SK-N-SH (cell line): Measurements from ENCODE around the gene ABCE1. TPM values are rescaled to one million over a fixed set of nuclear protein-coding genes. Genes with fewer than 3 reads are reported as not detected.

Source experiments
- CTCF ChIA-PET: fragments of 300-600, 350-600 bp; formaldehyde crosslinking; extraction: SDS; loops from one replicate; lab custom pipeline; 2021; lab: Yijun Ruan, JAX
- POLR2A ChIA-PET: fragments of 350-600 bp; sonication (Branson Sonifier 250); formaldehyde crosslinking; extraction: SDS; loops from one replicate; lab custom pipeline; 2020; ENCODE audit warnings: antibody characterized with exemption, inconsistent platforms; lab: Yijun Ruan, JAX
- DNase-seq: peaks from one replicate; pipeline ENCODE4 v3.0.0; 2012
- H2AFZ ChIP-seq: fragments of 200-600 bp; sonication (generic); 2 replicates; pipeline ENCODE4 v1.8.1; 2016; ENCODE audit warnings: antibody characterized with exemption, mild to moderate bottlenecking, low read depth
- H3F3A ChIP-seq: fragments of 200-600 bp; sonication (generic); replicated peaks from 2 replicates; pipeline ENCODE3; 2016; ENCODE audit warnings: antibody characterized with exemption, mild to moderate bottlenecking; ENCODE audit not compliant: insufficient read depth
- H3K27ac ChIP-seq, 2 experiments: fragments of 200-500 bp in 1 of 2; fragments of 200-600 bp in 1 of 2; sonication (Bioruptor generic) in 1 of 2; sonication (generic), shearing (Covaris generic) in 1 of 2; 2 replicates each; pipeline versions ENCODE4 v1.5.1 to v1.6.1; 2014 to 2016; ENCODE audit warnings: low read depth in 2 of 2, inconsistent platforms in 1 of 2, low read length in 1 of 2, mild to moderate bottlenecking in 1 of 2, mixed read lengths in 1 of 2
- H3K27me3 ChIP-seq: fragments of 200-600 bp; sonication (generic), shearing (Covaris generic); 2 replicates; pipeline ENCODE4 v1.6.1; 2016; ENCODE audit warnings: mixed run types; ENCODE audit not compliant: insufficient read depth
- H3K36me3 ChIP-seq, 2 experiments: fragments of 200-500 bp in 1 of 2; fragments of 200-600 bp in 1 of 2; sonication (Bioruptor generic) in 1 of 2; sonication (generic) in 1 of 2; replicated peaks in 1 of 2; 2 replicates each; pipeline versions ENCODE3 to v1.5.1; 2014 to 2016; ENCODE audit warnings: low read length in 1 of 2, mild to moderate bottlenecking in 1 of 2; ENCODE audit not compliant: insufficient read depth in 2 of 2, control insufficient read depth in 1 of 2
- H3K4me1 ChIP-seq, 2 experiments: fragments of 200-500 bp in 1 of 2; fragments of 200-600 bp in 1 of 2; sonication (Bioruptor generic) in 1 of 2; sonication (generic), shearing (Covaris generic) in 1 of 2; 2 replicates each; pipeline versions ENCODE4 v1.5.1 to v1.6.1; 2014 to 2016; ENCODE audit warnings: low read depth in 1 of 2, low read length in 1 of 2, mixed run types in 1 of 2; ENCODE audit not compliant: insufficient read depth in 2 of 2, control insufficient read depth in 1 of 2
- H3K4me2 ChIP-seq: fragments of 200-600 bp; sonication (generic), shearing (Covaris generic); 2 replicates; pipeline ENCODE4 v1.6.1; 2017; ENCODE audit warnings: mixed run types
- H3K4me3 ChIP-seq, 2 experiments: fragments of 200-500 bp in 1 of 2; fragments of 200-600 bp in 1 of 2; sonication (Bioruptor generic) in 1 of 2; sonication (generic), shearing (Covaris generic) in 1 of 2; 2 replicates each; pipeline versions ENCODE4 v1.5.1 to v1.8.1; 2014 to 2016; ENCODE audit warnings: low read depth in 2 of 2, inconsistent platforms in 1 of 2, low read length in 1 of 2, mild to moderate bottlenecking in 1 of 2, mixed read lengths in 1 of 2, moderate library complexity in 1 of 2
- H3K79me2 ChIP-seq: fragments of 200-600 bp; sonication (generic); 2 replicates; pipeline ENCODE4 v1.8.1; 2017; ENCODE audit warnings: mild to moderate bottlenecking; ENCODE audit not compliant: insufficient read depth
- H3K9ac ChIP-seq: fragments of 200-600 bp; sonication (generic); 2 replicates; pipeline ENCODE4 v1.6.1; 2017; ENCODE audit warnings: mixed run types
- H3K9me2 ChIP-seq: fragments of 200-600 bp; sonication (generic); 2 replicates; pipeline ENCODE4 v1.6.1; 2017; ENCODE audit warnings: mixed run types
- H3K9me3 ChIP-seq: fragments of 200-600 bp; sonication (generic); 2 replicates; pipeline ENCODE4 v1.6.1; 2017; ENCODE audit warnings: mixed run types, mild to moderate bottlenecking, moderate library complexity
- H4K20me1 ChIP-seq: fragments of 200-600 bp; sonication (generic); 2 replicates; pipeline ENCODE4 v1.6.1; 2017; ENCODE audit warnings: mild to moderate bottlenecking, mixed run types; ENCODE audit not compliant: insufficient read depth
- EP300 ChIP-seq, 2 experiments: IDR thresholded peaks; 2 replicates each; pipeline versions ENCODE4 v1.4.0 to v1.6.1; 2012; ENCODE audit warnings: borderline replicate concordance in 1 of 2, low read depth in 1 of 2, low read length in 1 of 2
- EZH2phosphoT487 ChIP-seq: fragments of 200-600 bp; sonication (generic); IDR thresholded peaks from 2 replicates; pipeline ENCODE4 v1.6.1; 2017; ENCODE audit warnings: low read depth, mixed run types, mild to moderate bottlenecking, antibody characterized with exemption, moderate library complexity, borderline replicate concordance
- FOXM1 ChIP-seq: IDR thresholded peaks from 2 replicates; pipeline ENCODE4 v1.4.0; 2012; ENCODE audit warnings: low read depth, mild to moderate bottlenecking
- GABPA ChIP-seq: IDR thresholded peaks from 2 replicates; pipeline ENCODE4 v1.4.0; 2012; ENCODE audit warnings: low read depth, mild to moderate bottlenecking
- GATA2 ChIP-seq: sonication (generic); formaldehyde crosslinking; IDR thresholded peaks from 2 replicates; pipeline ENCODE4 v1.5.0; 2020; ENCODE audit warnings: mild to moderate bottlenecking, missing genetic modification reagents
- JUND ChIP-seq: IDR thresholded peaks from 2 replicates; pipeline ENCODE4 v1.4.0; 2012
- MXI1 ChIP-seq: IDR thresholded peaks from 2 replicates; pipeline ENCODE4 v1.6.1; 2012; ENCODE audit warnings: mild to moderate bottlenecking, low read depth, low read length, improper control_type of control experiment
- NFIC ChIP-seq: IDR thresholded peaks from 2 replicates; pipeline ENCODE4 v1.4.0; 2012; ENCODE audit warnings: borderline replicate concordance
- NRF1 ChIP-seq: IDR thresholded peaks from 2 replicates; pipeline ENCODE4 v1.6.1; 2012; ENCODE audit warnings: low read depth, mild to moderate bottlenecking, low read length
- RAD21 ChIP-seq: IDR thresholded peaks from 2 replicates; pipeline ENCODE4 v1.6.1; 2012; ENCODE audit warnings: mild to moderate bottlenecking, low read length
- RCOR1 ChIP-seq: fragments of 150-350 bp; IDR thresholded peaks from 2 replicates; pipeline ENCODE4 v1.6.1; 2017; ENCODE audit warnings: antibody characterized with exemption, low read length
- RXRA ChIP-seq: IDR thresholded peaks from 2 replicates; pipeline ENCODE4 v1.4.0; 2012; ENCODE audit warnings: low read depth, mild to moderate bottlenecking, borderline replicate concordance
- SIN3A ChIP-seq: IDR thresholded peaks from 2 replicates; pipeline ENCODE4 v1.6.1; 2012; ENCODE audit warnings: low read depth, mild to moderate bottlenecking, low read length, moderate library complexity, borderline replicate concordance
- TAF1 ChIP-seq: IDR thresholded peaks from 2 replicates; pipeline ENCODE4 v1.6.1; 2012; ENCODE audit warnings: low read depth, mild to moderate bottlenecking, low read length, moderate library complexity, borderline replicate concordance
- TCF12 ChIP-seq: IDR thresholded peaks from 2 replicates; pipeline ENCODE4 v1.4.0; 2012
- YY1 ChIP-seq: IDR thresholded peaks from 2 replicates; pipeline ENCODE4 v1.4.0; 2012; ENCODE audit warnings: low read depth, mild to moderate bottlenecking
- ZBTB33 ChIP-seq: IDR thresholded peaks from 2 replicates; pipeline ENCODE4 v1.4.0; 2012; ENCODE audit warnings: low read depth, borderline replicate concordance
- WGBS: methylation state at CpG from one replicate; pipeline ENCODE4 v1.1.6; 2017; ENCODE audit warnings: low lambda C conversion rate; 5-methylcytosine and 5-hydroxymethylcytosine counted together
- polyA plus RNA-seq, 3 experiments: library from polyadenylated mRNA; depleted of rRNA; stranded (reverse); fragments of >200 nt; gene quantifications; 2 replicates each; pipeline ENCODE4 v1.2.3, GENCODE V29; 2012
- TF ChIP-seq, protein P1 (sequence below): fragments of 150-350 bp; IDR thresholded peaks from 2 replicates; pipeline ENCODE4 v1.6.1; 2016; ENCODE audit warnings: mild to moderate bottlenecking, low read depth, low read length
- TF ChIP-seq, protein P2 (sequence below): fragments of 200-600 bp; sonication (generic); IDR thresholded peaks from 2 replicates; pipeline ENCODE4 v1.6.1; 2017; ENCODE audit warnings: antibody characterized with exemption, mild to moderate bottlenecking, moderate library complexity
- TF ChIP-seq, protein P3 (sequence below): IDR thresholded peaks from 2 replicates; pipeline ENCODE4 v1.4.0; 2012; ENCODE audit warnings: low read depth, borderline replicate concordance
- TF ChIP-seq, protein P4 (sequence below): IDR thresholded peaks from 2 replicates; pipeline ENCODE4 v1.4.0; 2012; ENCODE audit warnings: low read depth

The ABCE1 gene
- polyA plus RNA-seq, 1 of the 3 experiments (the other 2 are of a cell fraction) = 48.3 TPM

- peaks cover 76% of the 10 kb centered on the region for H3K79me2 ChIP-seq
- POLR2A ChIA-PET = no interaction called here
- no peak for DNase-seq
- H4K20me1 ChIP-seq = peaks cover 5% of the 10 kb centered on the region; the same call in 1 of the 2 replicates
- H3K4me3 ChIP-seq = no peak overlapping the region
- no peaks in the 10 kb centered on the region for H3K9me2 ChIP-seq
- no peaks in the 10 kb centered on the region for H3F3A ChIP-seq
- no peak overlapping the region for H3K4me2 ChIP-seq
- WGBS = 100% methylated on average over 1 of the region's 1 CpG
- TF ChIP-seq, protein P1, sequence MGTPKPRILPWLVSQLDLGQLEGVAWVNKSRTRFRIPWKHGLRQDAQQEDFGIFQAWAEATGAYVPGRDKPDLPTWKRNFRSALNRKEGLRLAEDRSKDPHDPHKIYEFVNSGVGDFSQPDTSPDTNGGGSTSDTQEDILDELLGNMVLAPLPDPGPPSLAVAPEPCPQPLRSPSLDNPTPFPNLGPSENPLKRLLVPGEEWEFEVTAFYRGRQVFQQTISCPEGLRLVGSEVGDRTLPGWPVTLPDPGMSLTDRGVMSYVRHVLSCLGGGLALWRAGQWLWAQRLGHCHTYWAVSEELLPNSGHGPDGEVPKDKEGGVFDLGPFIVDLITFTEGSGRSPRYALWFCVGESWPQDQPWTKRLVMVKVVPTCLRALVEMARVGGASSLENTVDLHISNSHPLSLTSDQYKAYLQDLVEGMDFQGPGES = no peak
- TF ChIP-seq EP300 (IDR thresholded peaks at IDR 0.05; ENCODE audit: borderline replicate concordance in 1 of 2, low read depth in 1 of 2, low read length in 1 of 2) (no peak), YY1 (no peak), NFIC (no peak), JUND (no peak), MXI1 (no peak)
- TF ChIP-seq, all 33 proteins: peak for 0
- Histone ChIP-seq H3K4me1 (no peaks in the 10 kb centered on the region; a peak in 1 of 4 replicates), H3K27me3 (no peaks in the 10 kb centered on the region), H2AFZ (no peak overlapping the region), H3K27ac (no peak overlapping the region), H3K9me3 (no peaks in the 10 kb centered on the region), H3K36me3 (peaks cover 44 to 65% of the 10 kb centered on the region in 2 experiments), H3K9ac (no peak overlapping the region)
- CTCF ChIA-PET = interaction anchor here (1.6 kb wide), 1 partner anchor 8 kb away, joined by 10 read pairs; no protein-coding TSS in a partner anchor
Measured at GRCh38 chr4:145170223-145170622, 72.1 kb downstream of the ABCE1 start.

GRCh38 chr4:145171911-145172310 lies 73.8 kb downstream of the ABCE1 start:
- Histone ChIP-seq H4K20me1 (peaks cover 16% of the 10 kb centered on the region), H2AFZ (no peak overlapping the region), H3K4me2 (no peak overlapping the region), H3K79me2 (peaks cover 77% of the 10 kb centered on the region), H3K9me3 (no peaks in the 10 kb centered on the region), H3F3A (no peaks in the 10 kb centered on the region), H3K4me3 (no peak overlapping the region)
- CTCF ChIA-PET = no interaction called here
- no peak for TF ChIP-seq YY1
- TF ChIP-seq, protein P2, sequence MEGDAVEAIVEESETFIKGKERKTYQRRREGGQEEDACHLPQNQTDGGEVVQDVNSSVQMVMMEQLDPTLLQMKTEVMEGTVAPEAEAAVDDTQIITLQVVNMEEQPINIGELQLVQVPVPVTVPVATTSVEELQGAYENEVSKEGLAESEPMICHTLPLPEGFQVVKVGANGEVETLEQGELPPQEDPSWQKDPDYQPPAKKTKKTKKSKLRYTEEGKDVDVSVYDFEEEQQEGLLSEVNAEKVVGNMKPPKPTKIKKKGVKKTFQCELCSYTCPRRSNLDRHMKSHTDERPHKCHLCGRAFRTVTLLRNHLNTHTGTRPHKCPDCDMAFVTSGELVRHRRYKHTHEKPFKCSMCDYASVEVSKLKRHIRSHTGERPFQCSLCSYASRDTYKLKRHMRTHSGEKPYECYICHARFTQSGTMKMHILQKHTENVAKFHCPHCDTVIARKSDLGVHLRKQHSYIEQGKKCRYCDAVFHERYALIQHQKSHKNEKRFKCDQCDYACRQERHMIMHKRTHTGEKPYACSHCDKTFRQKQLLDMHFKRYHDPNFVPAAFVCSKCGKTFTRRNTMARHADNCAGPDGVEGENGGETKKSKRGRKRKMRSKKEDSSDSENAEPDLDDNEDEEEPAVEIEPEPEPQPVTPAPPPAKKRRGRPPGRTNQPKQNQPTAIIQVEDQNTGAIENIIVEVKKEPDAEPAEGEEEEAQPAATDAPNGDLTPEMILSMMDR = no peak
- no peak for TF ChIP-seq SIN3A
- TF ChIP-seq, protein P3, sequence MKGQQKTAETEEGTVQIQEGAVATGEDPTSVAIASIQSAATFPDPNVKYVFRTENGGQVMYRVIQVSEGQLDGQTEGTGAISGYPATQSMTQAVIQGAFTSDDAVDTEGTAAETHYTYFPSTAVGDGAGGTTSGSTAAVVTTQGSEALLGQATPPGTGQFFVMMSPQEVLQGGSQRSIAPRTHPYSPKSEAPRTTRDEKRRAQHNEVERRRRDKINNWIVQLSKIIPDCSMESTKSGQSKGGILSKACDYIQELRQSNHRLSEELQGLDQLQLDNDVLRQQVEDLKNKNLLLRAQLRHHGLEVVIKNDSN = no peak
- no peak for TF ChIP-seq ZBTB33
- no peak for TF ChIP-seq RXRA
- no peak for TF ChIP-seq EP300 (IDR thresholded peaks at IDR 0.05; ENCODE audit: borderline replicate concordance in 1 of 2, low read depth in 1 of 2, low read length in 1 of 2)
- TF ChIP-seq, protein P4, sequence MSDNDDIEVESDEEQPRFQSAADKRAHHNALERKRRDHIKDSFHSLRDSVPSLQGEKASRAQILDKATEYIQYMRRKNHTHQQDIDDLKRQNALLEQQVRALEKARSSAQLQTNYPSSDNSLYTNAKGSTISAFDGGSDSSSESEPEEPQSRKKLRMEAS = no peak
- no peak for TF ChIP-seq RAD21
- TF ChIP-seq NFIC = no peak
- TF ChIP-seq TCF12 = no peak
- TF ChIP-seq JUND = no peak
- TF ChIP-seq NRF1 = no peak
- no peak for TF ChIP-seq GABPA
- no peak for TF ChIP-seq FOXM1
- no peak for TF ChIP-seq TAF1
- TF ChIP-seq EZH2phosphoT487 = no peak
- no peak for TF ChIP-seq RCOR1
- TF ChIP-seq GATA2 (CRISPR knock-in tag) = no peak
- TF ChIP-seq, all 33 proteins: peak for 0
- no peak overlapping the region for H3K9ac ChIP-seq
- WGBS = 95% methylated on average over 1 of the region's 1 CpG
- no peaks in the 10 kb centered on the region for H3K9me2 ChIP-seq
- H3K27me3 ChIP-seq = no peaks in the 10 kb centered on the region
- no peak overlapping the region for H3K27ac ChIP-seq
- peaks cover 0 to under 1% of the 10 kb centered on the region in 2 experiments; a peak in 3 of 4 replicates for H3K4me1 ChIP-seq
- peaks cover 44 to 59% of the 10 kb centered on the region in 2 experiments for H3K36me3 ChIP-seq
- DNase-seq = no peak
- POLR2A ChIA-PET = no interaction called here
